ENCODE results near the gene BOLA1. TPM values are rescaled to one million over a fixed set of nuclear protein-coding genes. Genes with fewer than 3 reads are reported as not detected.

The BOLA1 gene, protein sequence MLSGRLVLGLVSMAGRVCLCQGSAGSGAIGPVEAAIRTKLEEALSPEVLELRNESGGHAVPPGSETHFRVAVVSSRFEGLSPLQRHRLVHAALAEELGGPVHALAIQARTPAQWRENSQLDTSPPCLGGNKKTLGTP
- total RNA-seq (15.9 and 16.7 TPM in 2 replicates), polyA plus RNA-seq (6.9 and 15.0 TPM in 2 replicates), polyA minus RNA-seq (15.7 and 26.5 TPM in 2 replicates)
- total RNA-seq (2013) = 31.2 TPM

DNA sequence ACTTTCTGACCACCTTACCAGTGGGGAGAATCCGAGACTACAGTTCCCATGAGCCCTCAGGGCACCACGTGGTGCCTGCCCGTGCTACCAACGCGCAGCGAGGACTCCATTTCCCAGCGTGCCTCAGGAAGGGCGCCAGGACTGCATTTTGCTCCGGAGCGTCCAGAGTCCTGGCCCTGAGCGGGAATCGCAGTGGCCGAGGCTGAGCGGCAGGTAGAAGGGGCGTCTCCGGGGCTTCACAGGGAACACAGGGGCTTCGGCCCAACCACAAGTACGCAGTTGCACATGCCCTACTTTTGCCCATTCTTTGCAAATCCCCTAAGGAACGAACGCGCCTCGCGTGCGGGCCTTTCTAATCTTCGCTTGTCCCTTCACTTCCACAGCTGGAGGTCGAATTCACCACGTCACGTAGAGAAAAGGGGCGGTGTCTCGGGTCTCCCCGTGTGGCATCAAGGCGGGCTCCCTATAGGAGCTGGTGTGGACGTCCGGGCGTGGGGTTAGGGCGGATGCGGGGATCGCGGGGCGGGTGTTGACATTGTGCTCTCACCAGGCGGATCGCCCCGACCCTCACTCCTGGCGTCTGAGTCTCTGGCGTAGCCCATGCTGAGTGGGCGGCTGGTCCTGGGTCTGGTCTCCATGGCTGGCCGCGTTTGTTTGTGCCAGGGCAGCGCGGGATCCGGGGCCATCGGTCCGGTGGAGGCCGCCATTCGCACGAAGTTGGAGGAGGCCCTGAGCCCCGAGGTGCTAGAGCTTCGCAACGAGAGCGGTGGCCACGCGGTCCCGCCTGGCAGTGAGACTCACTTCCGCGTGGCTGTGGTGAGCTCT, at the start of gene BOLA1:
BOLA1 (plus strand) TSS at position 109 of the 825 bp plus-strand sequence; CDS start at position 601, 492 bp downstream.
- H3K36me3 ChIP-seq (replicated peaks in 1 of 2; ENCODE audit: control extremely low read depth in 1 of 2, control insufficient read depth in 1 of 2, extremely low read depth in 1 of 2, insufficient read depth in 2 of 2, low read length in 1 of 2) = no peaks in the 10 kb centered on the region
- intact Hi-C loops (cut with micrococcal nuclease) = loop anchor here (1.0 to 5.0 kb wide), 4 partner anchors 11 to 153 kb away; partner anchors contain the start of gene SF3B4
- H3K79me2 ChIP-seq (ENCODE audit: control insufficient read depth, insufficient read depth, low read length) = peaks cover 7% of the 10 kb centered on the region
- no peaks in the 10 kb centered on the region for H3K27me3 ChIP-seq (replicated peaks in 1 of 4; ENCODE audit: control extremely low read depth in 1 of 4, control insufficient read depth in 3 of 4, insufficient read depth in 4 of 4, low read length in 3 of 4)
- H3K27ac ChIP-seq (ENCODE audit: low read length in 2 of 2) = peak within 1 kb of the TSS; percentile 49 to 67
- H3K4me3 ChIP-seq (ENCODE audit: control extremely low read depth in 1 of 5, extremely low read depth in 1 of 5, insufficient read depth in 1 of 5, low read depth in 2 of 5, low read length in 4 of 5) = peak within 1 kb of the TSS; percentile 46 to 97 (median 80)
- no peaks in the 10 kb centered on the region for H4K20me1 ChIP-seq (ENCODE audit: control insufficient read depth, insufficient read depth, low read length, poor library complexity, severe bottlenecking)
- no peaks in the 10 kb centered on the region for H3K27me3 Mint-ChIP-seq
- H3K9me3 ChIP-seq (ENCODE audit: control extremely low read depth in 1 of 3, control insufficient read depth in 2 of 3, insufficient read depth in 1 of 3, low read length in 2 of 3) = peaks cover 0 to 8% (median 0%) of the 10 kb centered on the region in 3 donors
- ATAC-seq (ENCODE audit: low read depth) (peak; percentile 99), DNase-seq (peak; percentile 87)
- peak within 1 kb of the TSS; percentile 100 for H2AFZ ChIP-seq (ENCODE audit: insufficient read depth, low read depth, low read length, poor library complexity, severe bottlenecking)
- no peaks in the 10 kb centered on the region for H3K9me3 Mint-ChIP-seq (ENCODE audit: insufficient read depth)
- peak within 1 kb of the TSS; percentile 85 for H3K9ac ChIP-seq (ENCODE audit: low read length)
- WGBS (ENCODE audit: insufficient coverage) = 14% methylated on average over 65 of the region's 65 CpGs
- no peak for TF ChIP-seq EZH2 (IDR thresholded peaks at IDR 0.05; ENCODE audit: borderline replicate concordance, insufficient read depth, low read depth, low read length, poor library complexity, severe bottlenecking)
- TF ChIP-seq, protein P1, sequence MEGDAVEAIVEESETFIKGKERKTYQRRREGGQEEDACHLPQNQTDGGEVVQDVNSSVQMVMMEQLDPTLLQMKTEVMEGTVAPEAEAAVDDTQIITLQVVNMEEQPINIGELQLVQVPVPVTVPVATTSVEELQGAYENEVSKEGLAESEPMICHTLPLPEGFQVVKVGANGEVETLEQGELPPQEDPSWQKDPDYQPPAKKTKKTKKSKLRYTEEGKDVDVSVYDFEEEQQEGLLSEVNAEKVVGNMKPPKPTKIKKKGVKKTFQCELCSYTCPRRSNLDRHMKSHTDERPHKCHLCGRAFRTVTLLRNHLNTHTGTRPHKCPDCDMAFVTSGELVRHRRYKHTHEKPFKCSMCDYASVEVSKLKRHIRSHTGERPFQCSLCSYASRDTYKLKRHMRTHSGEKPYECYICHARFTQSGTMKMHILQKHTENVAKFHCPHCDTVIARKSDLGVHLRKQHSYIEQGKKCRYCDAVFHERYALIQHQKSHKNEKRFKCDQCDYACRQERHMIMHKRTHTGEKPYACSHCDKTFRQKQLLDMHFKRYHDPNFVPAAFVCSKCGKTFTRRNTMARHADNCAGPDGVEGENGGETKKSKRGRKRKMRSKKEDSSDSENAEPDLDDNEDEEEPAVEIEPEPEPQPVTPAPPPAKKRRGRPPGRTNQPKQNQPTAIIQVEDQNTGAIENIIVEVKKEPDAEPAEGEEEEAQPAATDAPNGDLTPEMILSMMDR (IDR thresholded peaks at IDR 0.05) = no peak
- H3K27ac Mint-ChIP-seq = peak within 1 kb of the TSS; percentile 95
- H3K4me2 ChIP-seq (replicated peaks; ENCODE audit: low read depth, low read length, poor library complexity, severe bottlenecking) = peak within 1 kb of the TSS; percentile 95
- H3K4me1 Mint-ChIP-seq = peaks cover 15% of the 10 kb centered on the region
- H3K4me1 ChIP-seq (ENCODE audit: control insufficient read depth in 2 of 2, insufficient read depth in 2 of 2, low read length in 2 of 2) = peaks cover 9 to 12% of the 10 kb centered on the region in 2 donors
- ChIA-PET POLR2A (interaction anchor here (0.6 to 2.4 kb wide), 2 partner anchors 12 to 159 kb away, joined by 5 to 25 read pairs; a partner anchor contains a TSS), CTCF (no interaction called here)
- peak within 1 kb of the TSS; percentile 92 for H3K4me3 Mint-ChIP-seq

Measured in B cell (primary cell).